Hepatocyte (in vitro differentiated cells): ENCODE data around the gene DUSP2.

Source experiments
- CTCF ChIP-seq: fragments of 200-600 bp; sonication (generic); IDR thresholded peaks from 2 replicates; pipeline ENCODE4 v1.5.1; 2016; ENCODE audit warnings: antibody characterized with exemption, mild to moderate bottlenecking; ENCODE audit not compliant: poor library complexity
- EZH2 ChIP-seq: fragments of 200-600 bp; sonication (generic); IDR thresholded peaks from 2 replicates; pipeline ENCODE4 v1.6.1; 2016; ENCODE audit warnings: antibody characterized with exemption, mild to moderate bottlenecking, borderline replicate concordance
- EZH2phosphoT487 ChIP-seq: fragments of 200-600 bp; sonication (generic); IDR thresholded peaks from one replicate; pipeline ENCODE4 v1.6.1; 2018; ENCODE audit warnings: antibody characterized with exemption, mild to moderate bottlenecking, low read depth, moderate library complexity; ENCODE audit not compliant: unreplicated experiment, severe bottlenecking

DNA sequence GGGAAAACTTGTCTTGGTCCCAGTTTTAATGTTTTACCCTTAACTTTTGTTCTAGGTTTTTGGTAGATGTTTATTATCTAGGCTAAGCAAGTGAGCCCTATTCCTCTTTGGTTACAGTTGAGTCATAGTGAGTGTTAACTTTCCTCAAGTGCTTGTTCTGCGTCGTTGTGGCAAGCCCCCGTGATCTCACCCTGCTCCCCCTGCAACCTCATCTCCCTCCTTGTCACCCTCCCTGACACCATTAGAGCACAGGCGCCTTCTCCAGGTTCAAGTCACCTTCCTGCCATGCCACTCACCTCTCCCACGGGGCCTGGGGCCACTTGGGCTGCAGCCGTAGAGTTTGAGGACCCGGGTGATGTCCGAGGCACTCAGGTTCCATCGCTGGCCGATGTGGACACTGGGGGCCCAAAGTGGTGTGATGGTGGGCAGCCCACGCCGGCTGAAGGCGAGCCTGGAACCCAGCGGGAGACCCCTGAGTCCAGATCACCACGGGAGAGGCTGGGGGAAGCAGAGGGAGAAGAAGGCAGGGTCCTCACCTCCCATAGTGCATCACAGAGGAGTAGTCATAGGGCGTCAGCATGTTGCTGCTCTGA is 15.6 kb downstream of the DUSP2 start:
- TF ChIP-seq CTCF (no peak), EZH2phosphoT487 (no peak), EZH2 (no peak)
